HepG2 (cell line): Measurements from ENCODE around the gene CPEB3. TPM values are rescaled to one million over a fixed set of nuclear protein-coding genes. Genes with fewer than 3 reads are reported as not detected.

Experiments used
- ATAC-seq: fragments of 200-7000 bp; cut with Tn5 transposase; 3 replicates; pipeline ENCODE4 v1.9.1; 2020; ENCODE audit warnings: mild to moderate bottlenecking, moderate library complexity
- BruUV-seq: library from RNA; stranded (reverse); fragments of 400-500 nt; replicated peaks from 2 replicates; lab custom pipeline; 2021; lab: Mats Ljungman, UMichigan
- CTCF ChIA-PET: fragments of 300-600 bp; formaldehyde crosslinking; extraction: SDS; loops from one replicate; lab custom pipeline; 2021; ENCODE audit warnings: low total read pairs, inconsistent platforms, low intra/inter-chr PET ratio; lab: Yijun Ruan, JAX
- POLR2A ChIA-PET: fragments of 350-600 bp; sonication (Branson Sonifier 250); formaldehyde crosslinking; loops from one replicate; lab custom pipeline; 2020; ENCODE audit warnings: antibody characterized with exemption, inconsistent platforms; lab: Yijun Ruan, JAX
- DNase-seq: peaks from one replicate; pipeline ENCODE4 v3.0.0-alpha.2; 2015; ENCODE audit warnings: low spot score
- FAIRE-seq: peaks from 3 replicates; lab custom pipeline; 2011; peaks lifted over from hg19 to GRCh38; lab: Jason Lieb, UNC
- H2AFZ ChIP-seq: one replicate; pipeline ENCODE4 v1.6.1; 2011; ENCODE audit warnings: low read length, inconsistent platforms
- H3K27ac ChIP-seq: fragments of 300-600 bp; 3 replicates; pipeline ENCODE4 v1.8.0; 2011; ENCODE audit warnings: mixed run types, mild to moderate bottlenecking, mixed read lengths, low read length, inconsistent platforms; ENCODE audit not compliant: insufficient read depth; ENCODE audit errors: extremely low read length
- H3K27me3 ChIP-seq, 2 experiments: fragments of 200-600 bp in 1 of 2; 2 replicates in 1 of 2; 3 replicates in 1 of 2; pipeline versions ENCODE4 v1.6.0 to v1.8.0; 2011; ENCODE audit warnings: low read length in 2 of 2, mild to moderate bottlenecking in 2 of 2, moderate library complexity in 2 of 2, inconsistent platforms in 1 of 2; ENCODE audit not compliant: insufficient read depth in 2 of 2, control insufficient read depth in 1 of 2
- H3K36me3 ChIP-seq, 2 experiments: fragments of 200-600 bp in 1 of 2; replicated peaks in 1 of 2; 2 replicates in 1 of 2; 3 replicates in 1 of 2; pipeline versions ENCODE4 v1.5.1 to v1.8.0; 2011; ENCODE audit warnings: low read length in 2 of 2, inconsistent platforms in 1 of 2; ENCODE audit not compliant: insufficient read depth in 2 of 2, control insufficient read depth in 1 of 2
- H3K4me1 ChIP-seq: 2 replicates; pipeline ENCODE4 v1.5.1; 2012; ENCODE audit warnings: low read length, inconsistent platforms; ENCODE audit not compliant: insufficient read depth
- H3K4me2 ChIP-seq: 2 replicates; pipeline ENCODE4 v1.6.0; 2011; ENCODE audit warnings: low read depth, low read length, inconsistent platforms
- H3K4me3 ChIP-seq, 3 experiments: fragments of 200-600 bp in 1 of 3; sonication (generic), shearing (Covaris generic) in 1 of 3; replicated peaks in 1 of 3; 2 replicates each; pipeline ENCODE4 v1.5.1; 2011 to 2016; ENCODE audit warnings: low read length in 3 of 3, inconsistent platforms in 2 of 3, low read depth in 2 of 3, mild to moderate bottlenecking in 2 of 3, control low read depth in 1 of 3, mixed read lengths in 1 of 3; ENCODE audit not compliant: insufficient read depth in 1 of 3
- H3K79me2 ChIP-seq: one replicate; pipeline ENCODE4 v1.6.1; 2011; ENCODE audit warnings: low read length, inconsistent platforms; ENCODE audit not compliant: insufficient read depth
- H3K9ac ChIP-seq: 2 replicates; pipeline ENCODE4 v1.6.0; 2011; ENCODE audit warnings: mild to moderate bottlenecking, low read depth, low read length, inconsistent platforms; ENCODE audit not compliant: insufficient read depth
- H3K9me3 ChIP-seq: 2 replicates; pipeline ENCODE4 v1.5.1; 2012; ENCODE audit warnings: mild to moderate bottlenecking, low read length
- H4K20me1 ChIP-seq: 2 replicates; pipeline ENCODE4 v1.6.0; 2011; ENCODE audit warnings: inconsistent platforms, mild to moderate bottlenecking, low read length, moderate library complexity; ENCODE audit not compliant: insufficient read depth
- GTF3A ChIP-seq: sonication (generic); formaldehyde crosslinking; conservative IDR thresholded peaks from 2 replicates; pipeline ENCODE4 v1.4.0; 2020; ENCODE audit warnings: mild to moderate bottlenecking, missing genetic modification reagents
- KDM5A ChIP-seq: fragments of 200-600 bp; sonication (generic); IDR thresholded peaks from 2 replicates; pipeline ENCODE4 v1.7.0; 2018; ENCODE audit warnings: antibody characterized with exemption, mild to moderate bottlenecking, low read length, borderline replicate concordance
- NAIF1 ChIP-seq: sonication (generic); formaldehyde crosslinking; IDR thresholded peaks from 2 replicates; pipeline ENCODE4 v1.5.0; 2020; ENCODE audit warnings: mild to moderate bottlenecking, missing genetic modification reagents, borderline replicate concordance
- TEF ChIP-seq: sonication (generic); formaldehyde crosslinking; IDR thresholded peaks from 2 replicates; pipeline ENCODE4 v1.5.0; 2020; ENCODE audit warnings: missing genetic modification reagents
- TIGD3 ChIP-seq: sonication (generic); formaldehyde crosslinking; IDR thresholded peaks from 2 replicates; pipeline ENCODE4 v1.5.1; 2020; ENCODE audit warnings: mild to moderate bottlenecking, missing genetic modification reagents, borderline replicate concordance
- ZNF18 ChIP-seq: sonication (generic); formaldehyde crosslinking; IDR thresholded peaks from 2 replicates; pipeline ENCODE4 v1.8.0; 2022; ENCODE audit warnings: mild to moderate bottlenecking, missing genetic modification reagents; ENCODE audit not compliant: insufficient replicate concordance
- WGBS: methylation state at CpG from one replicate; pipeline ENCODE4 v1.1.6; 2017; ENCODE audit warnings: low lambda C conversion rate; 5-methylcytosine and 5-hydroxymethylcytosine counted together
- in situ Hi-C: cut with HindIII; loops from 2 replicates; pipeline ENCODE4 v1.10.0; 2017; ENCODE audit warnings: low pct_unique_long_range_greater_than_20kb; ENCODE audit not compliant: extremely low pct_ligation_motif_present
- intact Hi-C: fragments of 100-400 bp; cut with micrococcal nuclease; formaldehyde crosslinking; loops from one replicate; pipeline ENCODE4 v1.10.0; 2022; ENCODE audit not compliant: unreplicated experiment
- polyA plus RNA-seq, 8 experiments: library from polyadenylated mRNA; depleted of rRNA in 3 of 8; stranded (reverse) in 7 of 8; unstranded in 1 of 8; fragments of >200 nt; fragmentation: Illumina TruSeq in 4 of 8; extraction: Trizol in 4 of 8; gene quantifications; 2 replicates each; pipeline versions ENCODE4 v1.2.1 to v1.2.3, GENCODE V29; 2011 to 2016; ENCODE audit warnings: low read depth in 4 of 8, missing spikeins in 1 of 8, mixed read lengths in 1 of 8; ENCODE audit not compliant: insufficient read depth in 1 of 8
- total RNA-seq, 5 experiments: library from RNA; depleted of rRNA; stranded (reverse); fragments of >200 nt; fragmentation: Illumina TruSeq; extraction: Trizol; gene quantifications; 2 replicates each; pipeline ENCODE4 v1.2.3, GENCODE V29; 2016; ENCODE audit warnings: low read depth in 1 of 5
- TF ChIP-seq, protein P1 (sequence below): sonication (generic); formaldehyde crosslinking; IDR thresholded peaks from 2 replicates; pipeline ENCODE4 v1.4.0; 2020; ENCODE audit warnings: missing genetic modification reagents
- TF ChIP-seq, protein P2 (sequence below): IDR thresholded peaks from 2 replicates; pipeline ENCODE4 v1.6.1; 2016; ENCODE audit warnings: mild to moderate bottlenecking

The CPEB3 gene
- total and polyA plus RNA-seq, 2 of the 13 experiments (the other 11 are each of a cell fraction or from before 2014, with no cell fraction given): 0.66 to 0.70 TPM

DNA sequence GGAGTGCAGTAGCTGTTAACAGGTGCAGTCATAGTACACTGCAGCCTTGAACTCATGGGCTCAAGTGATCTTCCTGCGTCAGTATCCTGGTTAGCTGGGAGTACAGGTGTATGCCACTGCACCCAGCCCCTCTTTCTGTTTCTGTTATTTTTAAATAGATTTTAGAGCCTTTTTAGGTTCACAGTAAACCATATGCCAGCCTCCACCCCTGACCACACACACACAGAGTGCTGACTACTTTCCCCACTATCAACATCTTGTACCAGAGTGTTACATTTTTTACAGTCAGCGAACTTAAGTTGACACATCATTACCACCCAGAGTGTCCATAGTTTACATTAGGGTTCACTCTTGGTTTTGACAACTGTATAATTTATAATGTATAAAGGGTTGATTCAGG, 32.2 kb upstream of the CPEB3 start (continued):
- no peak for TF ChIP-seq TEF (CRISPR knock-in tag)
- no peak for TF ChIP-seq NAIF1 (CRISPR knock-in tag)
- TF ChIP-seq GTF3A (CRISPR knock-in tag): no peak
- no peak for TF ChIP-seq KDM5A
- TF ChIP-seq, protein P1, sequence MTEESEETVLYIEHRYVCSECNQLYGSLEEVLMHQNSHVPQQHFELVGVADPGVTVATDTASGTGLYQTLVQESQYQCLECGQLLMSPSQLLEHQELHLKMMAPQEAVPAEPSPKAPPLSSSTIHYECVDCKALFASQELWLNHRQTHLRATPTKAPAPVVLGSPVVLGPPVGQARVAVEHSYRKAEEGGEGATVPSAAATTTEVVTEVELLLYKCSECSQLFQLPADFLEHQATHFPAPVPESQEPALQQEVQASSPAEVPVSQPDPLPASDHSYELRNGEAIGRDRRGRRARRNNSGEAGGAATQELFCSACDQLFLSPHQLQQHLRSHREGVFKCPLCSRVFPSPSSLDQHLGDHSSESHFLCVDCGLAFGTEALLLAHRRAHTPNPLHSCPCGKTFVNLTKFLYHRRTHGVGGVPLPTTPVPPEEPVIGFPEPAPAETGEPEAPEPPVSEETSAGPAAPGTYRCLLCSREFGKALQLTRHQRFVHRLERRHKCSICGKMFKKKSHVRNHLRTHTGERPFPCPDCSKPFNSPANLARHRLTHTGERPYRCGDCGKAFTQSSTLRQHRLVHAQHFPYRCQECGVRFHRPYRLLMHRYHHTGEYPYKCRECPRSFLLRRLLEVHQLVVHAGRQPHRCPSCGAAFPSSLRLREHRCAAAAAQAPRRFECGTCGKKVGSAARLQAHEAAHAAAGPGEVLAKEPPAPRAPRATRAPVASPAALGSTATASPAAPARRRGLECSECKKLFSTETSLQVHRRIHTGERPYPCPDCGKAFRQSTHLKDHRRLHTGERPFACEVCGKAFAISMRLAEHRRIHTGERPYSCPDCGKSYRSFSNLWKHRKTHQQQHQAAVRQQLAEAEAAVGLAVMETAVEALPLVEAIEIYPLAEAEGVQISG (CRISPR knock-in tag): no peak

- Histone ChIP-seq H3K4me2 (no peak overlapping the region), H3K27ac (no peak overlapping the region), H3K9ac (no peak overlapping the region), H3K9me3 (no peaks in the 10 kb centered on the region), H3K79me2 (peaks cover 3% of the 10 kb centered on the region), H3K4me1 (no peaks in the 10 kb centered on the region), H3K27me3 (no peaks in the 10 kb centered on the region), H4K20me1 (no peaks in the 10 kb centered on the region), H2AFZ (no peak overlapping the region), H3K36me3 (peaks cover 7 to 35% of the 10 kb centered on the region in 2 experiments; a peak in 3 of 5 replicates), H3K4me3 (no peak overlapping the region)
- ChIA-PET CTCF (no interaction called here), POLR2A (no interaction called here)
- no peak for FAIRE-seq
- no peak for DNase-seq
- in situ Hi-C loops: no loop called here
- no TSS peak for BruUV-seq
- ATAC-seq: no peak
- 93% methylated on average over 2 of the region's 2 CpGs for WGBS
- intact Hi-C loops: no loop called here
- TF ChIP-seq ZNF18 (CRISPR knock-in tag): no peak
- no peak for TF ChIP-seq TIGD3 (CRISPR knock-in tag)
- TF ChIP-seq, protein P2, sequence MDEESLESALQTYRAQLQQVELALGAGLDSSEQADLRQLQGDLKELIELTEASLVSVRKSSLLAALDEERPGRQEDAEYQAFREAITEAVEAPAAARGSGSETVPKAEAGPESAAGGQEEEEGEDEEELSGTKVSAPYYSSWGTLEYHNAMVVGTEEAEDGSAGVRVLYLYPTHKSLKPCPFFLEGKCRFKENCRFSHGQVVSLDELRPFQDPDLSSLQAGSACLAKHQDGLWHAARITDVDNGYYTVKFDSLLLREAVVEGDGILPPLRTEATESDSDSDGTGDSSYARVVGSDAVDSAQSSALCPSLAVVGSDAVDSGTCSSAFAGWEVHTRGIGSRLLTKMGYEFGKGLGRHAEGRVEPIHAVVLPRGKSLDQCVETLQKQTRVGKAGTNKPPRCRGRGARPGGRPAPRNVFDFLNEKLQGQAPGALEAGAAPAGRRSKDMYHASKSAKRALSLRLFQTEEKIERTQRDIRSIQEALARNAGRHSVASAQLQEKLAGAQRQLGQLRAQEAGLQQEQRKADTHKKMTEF (CRISPR knock-in tag): no peak
Observed at GRCh38 chr10:92316610-92317009, 25.7 kb upstream of the CPEB3 start.
